ENCODE data around the gene DCTN5.
A peak's percentile ranks its signal among the peaks of the same experiment; 100 is the strongest.

DCTN5 gene

DNA sequence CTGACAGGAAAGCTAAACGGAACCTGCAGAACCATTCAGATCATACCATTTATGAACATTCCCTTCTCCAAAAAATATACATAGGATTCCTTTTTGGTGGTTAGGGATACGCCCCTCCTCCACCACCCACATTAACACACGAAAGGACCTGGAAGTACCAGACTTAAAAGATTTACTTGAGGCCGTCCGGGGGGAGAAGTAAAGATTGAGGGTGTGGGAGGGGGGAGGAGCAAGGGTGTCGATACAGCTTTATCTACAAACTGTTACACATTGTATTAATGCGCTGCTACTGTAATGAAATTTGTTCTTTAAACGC, 693 bp upstream of the DCTN5 start:
- Histone ChIP-seq H2BK120ac (ENCODE audit: insufficient read depth, low read length, poor library complexity) (no peak overlapping the region), H3K18ac (ENCODE audit: low read length) (no peak overlapping the region), H4K12ac (ENCODE audit: low read depth, low read length) (peak overlapping the region; percentile 91), H3K14ac (ENCODE audit: low read length) (peak overlapping the region; percentile 93), H3K36me3 (ENCODE audit: control insufficient read depth in 1 of 2, insufficient read depth in 2 of 2, low read length in 2 of 2) (peaks cover 15 to 19% of the 10 kb centered on the region in 2 experiments), H3K4ac (ENCODE audit: low read depth, low read length) (peak overlapping the region; percentile 82), H3K79me2 (ENCODE audit: control insufficient read depth, insufficient read depth, low read length, poor library complexity) (peaks cover 10% of the 10 kb centered on the region), H3K4me1 (ENCODE audit: control insufficient read depth in 1 of 2, insufficient read depth in 2 of 2, low read length in 2 of 2) (peaks cover 7 to 13% of the 10 kb centered on the region in 2 experiments), H3K4me3 (ENCODE audit: low read depth, low read length) (peak overlapping the region; percentile 90), H2AFZ (ENCODE audit: insufficient read depth, low read length, poor library complexity) (no peak overlapping the region), H2AK5ac (ENCODE audit: low read length) (no peak overlapping the region), H3K27me3 (ENCODE audit: insufficient read depth, low read length) (no peaks in the 10 kb centered on the region), H3K23ac (ENCODE audit: low read length) (no peak overlapping the region), H2BK5ac (ENCODE audit: low read depth, low read length, poor library complexity) (peak overlapping the region; percentile 75), H4K8ac (ENCODE audit: low read depth, low read length) (peak overlapping the region; percentile 98), H3K9me3 (ENCODE audit: insufficient read depth, low read depth, low read length) (no peaks in the 10 kb centered on the region), H3K79me1 (ENCODE audit: low read length) (peaks cover 8% of the 10 kb centered on the region), H4K91ac (ENCODE audit: low read depth, low read length) (peak overlapping the region; percentile 88), H3K9ac (ENCODE audit: low read length) (peak overlapping the region; percentile 86), H3K4me2 (ENCODE audit: low read length) (peak overlapping the region; percentile 75), H3K27ac (ENCODE audit: low read depth, low read length) (no peak overlapping the region), H2BK12ac (ENCODE audit: low read length) (no peak overlapping the region)
- no CpG with 5 or more reads among the region's 8 CpGs for WGBS (ENCODE audit: extremely low coverage, insufficient coverage, insufficient read length)
- DNase-seq = peak in 1 of 2 donors; percentile 9

DNA sequence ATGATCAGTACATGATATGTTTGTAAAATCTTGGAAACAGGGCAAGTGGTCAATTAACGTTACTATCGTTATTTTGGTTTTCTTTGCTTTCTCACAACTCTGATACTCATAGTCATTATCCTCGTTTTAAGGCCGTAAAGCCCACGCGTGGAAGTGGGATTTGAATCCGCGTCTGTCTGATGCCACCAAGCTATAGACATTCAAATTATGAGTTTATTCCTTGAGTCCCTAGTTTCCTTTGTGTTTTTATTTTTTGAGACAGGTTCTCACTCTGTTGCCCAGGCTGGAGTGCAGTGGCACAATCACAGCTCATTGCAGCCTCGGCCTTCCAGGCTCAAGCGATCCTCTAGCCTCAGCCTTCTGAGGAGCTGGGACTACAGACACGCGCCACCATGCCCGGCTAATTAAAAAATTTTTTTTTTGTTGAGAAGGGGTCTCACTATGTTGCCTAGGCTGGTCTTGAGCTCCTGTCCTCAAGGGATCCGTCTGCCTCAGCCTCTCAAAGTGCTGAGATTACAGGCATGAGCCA, 1.0 kb downstream of the DCTN5 start:
- peaks cover 10% of the 10 kb centered on the region for H3K79me2 ChIP-seq (ENCODE audit: control insufficient read depth, insufficient read depth, low read length, poor library complexity)
- H2BK120ac ChIP-seq (ENCODE audit: insufficient read depth, low read length, poor library complexity) = no peak overlapping the region
- H3K23ac ChIP-seq (ENCODE audit: low read length) = no peak overlapping the region
- peak overlapping the region; percentile 21 for H2AK5ac ChIP-seq (ENCODE audit: low read length)
- H3K14ac ChIP-seq (ENCODE audit: low read length) = peak overlapping the region; percentile 8
- peak in 1 of 2 donors; percentile 3 for DNase-seq
- H3K4me1 ChIP-seq (ENCODE audit: control insufficient read depth in 1 of 2, insufficient read depth in 2 of 2, low read length in 2 of 2) = peaks cover 7 to 13% of the 10 kb centered on the region in 2 experiments
- H3K18ac ChIP-seq (ENCODE audit: low read length) = peak overlapping the region; percentile 40
- H2BK5ac ChIP-seq (ENCODE audit: low read depth, low read length, poor library complexity) = no peak overlapping the region
- peak overlapping the region; percentile 70 for H3K4me2 ChIP-seq (ENCODE audit: low read length)
- H4K91ac ChIP-seq (ENCODE audit: low read depth, low read length) = no peak overlapping the region
- WGBS (ENCODE audit: extremely low coverage, insufficient coverage, insufficient read length) = no CpG with 5 or more reads among the region's 14 CpGs
- H3K9me3 ChIP-seq (ENCODE audit: insufficient read depth, low read depth, low read length) = no peaks in the 10 kb centered on the region
- no peak overlapping the region for H3K27ac ChIP-seq (ENCODE audit: low read depth, low read length)
- H2BK12ac ChIP-seq (ENCODE audit: low read length) = no peak overlapping the region
- H4K8ac ChIP-seq (ENCODE audit: low read depth, low read length) = peak overlapping the region; percentile 56
- H3K27me3 ChIP-seq (ENCODE audit: insufficient read depth, low read length) = no peaks in the 10 kb centered on the region
- peaks cover 14 to 21% of the 10 kb centered on the region in 2 experiments for H3K36me3 ChIP-seq (ENCODE audit: control insufficient read depth in 1 of 2, insufficient read depth in 2 of 2, low read length in 2 of 2)
- peak overlapping the region; percentile 30 for H4K12ac ChIP-seq (ENCODE audit: low read depth, low read length)
- H3K79me1 ChIP-seq (ENCODE audit: low read length) = peaks cover 8% of the 10 kb centered on the region
- H2AFZ ChIP-seq (ENCODE audit: insufficient read depth, low read length, poor library complexity) = no peak overlapping the region
- peak overlapping the region; percentile 92 for H3K4me3 ChIP-seq (ENCODE audit: low read depth, low read length)
- H3K9ac ChIP-seq (ENCODE audit: low read length) = no peak overlapping the region
- peak overlapping the region; percentile 90 for H3K4ac ChIP-seq (ENCODE audit: low read depth, low read length)

DNA sequence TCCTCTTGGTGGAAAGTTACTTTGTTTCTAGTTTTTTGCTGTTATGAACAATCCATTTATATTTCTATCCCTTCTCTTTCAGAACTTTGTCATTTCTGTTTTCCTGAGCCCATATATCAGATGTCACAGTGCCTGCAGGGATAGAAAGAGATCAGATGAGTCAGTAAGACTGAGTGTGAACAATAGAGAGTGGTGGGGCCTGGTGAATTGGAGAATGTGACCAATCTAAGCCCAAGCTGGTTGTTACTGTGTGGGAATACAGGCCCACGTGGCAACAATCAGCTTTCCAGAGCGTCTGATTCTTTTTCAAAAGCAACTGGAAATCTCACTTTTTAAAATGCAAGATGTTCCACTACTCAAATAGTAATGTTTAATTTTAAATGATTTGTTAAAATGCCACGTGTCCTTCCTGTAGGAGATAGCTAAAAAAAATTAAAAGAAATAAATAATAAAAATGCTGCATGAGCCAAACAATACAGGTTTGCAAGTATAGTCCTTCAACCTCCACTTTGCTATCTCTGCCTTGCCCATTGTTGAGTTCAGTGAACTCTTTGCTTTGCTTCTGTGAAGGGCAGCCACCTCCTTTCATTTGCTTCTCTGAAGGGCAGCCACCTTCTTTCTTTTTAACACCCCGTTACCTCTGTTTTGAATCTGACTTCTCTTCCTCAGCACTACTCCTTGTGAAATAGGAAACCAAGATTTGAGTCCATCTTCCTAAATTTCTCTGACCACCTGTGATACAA, 9.6 kb downstream of the DCTN5 start:
- Histone ChIP-seq H3K79me2 (ENCODE audit: control insufficient read depth, insufficient read depth, low read length, poor library complexity) (no peaks in the 10 kb centered on the region), H3K36me3 (ENCODE audit: control insufficient read depth in 1 of 2, insufficient read depth in 2 of 2, low read length in 2 of 2) (peaks cover 14 to 19% of the 10 kb centered on the region in 2 experiments), H3K79me1 (ENCODE audit: low read length) (no peaks in the 10 kb centered on the region), H2AFZ (ENCODE audit: insufficient read depth, low read length, poor library complexity) (no peak overlapping the region), H3K18ac (ENCODE audit: low read length) (no peak overlapping the region), H3K4ac (ENCODE audit: low read depth, low read length) (no peak overlapping the region), H3K23ac (ENCODE audit: low read length) (no peak overlapping the region), H2BK12ac (ENCODE audit: low read length) (no peak overlapping the region), H4K8ac (ENCODE audit: low read depth, low read length) (no peak overlapping the region), H3K9me3 (ENCODE audit: insufficient read depth, low read depth, low read length) (no peaks in the 10 kb centered on the region), H3K27ac (ENCODE audit: low read depth, low read length) (no peak overlapping the region), H3K4me2 (ENCODE audit: low read length) (no peak overlapping the region), H4K12ac (ENCODE audit: low read depth, low read length) (no peak overlapping the region), H3K9ac (ENCODE audit: low read length) (no peak overlapping the region), H3K4me1 (ENCODE audit: control insufficient read depth in 1 of 2, insufficient read depth in 2 of 2, low read length in 2 of 2) (no peaks in the 10 kb centered on the region), H2AK5ac (ENCODE audit: low read length) (no peak overlapping the region), H3K27me3 (ENCODE audit: insufficient read depth, low read length) (no peaks in the 10 kb centered on the region), H4K91ac (ENCODE audit: low read depth, low read length) (no peak overlapping the region), H3K4me3 (ENCODE audit: low read depth, low read length) (no peak overlapping the region), H2BK120ac (ENCODE audit: insufficient read depth, low read length, poor library complexity) (no peak overlapping the region), H2BK5ac (ENCODE audit: low read depth, low read length, poor library complexity) (no peak overlapping the region), H3K14ac (ENCODE audit: low read length) (no peak overlapping the region)
- WGBS (ENCODE audit: extremely low coverage, insufficient coverage, insufficient read length) = no CpG with 5 or more reads among the region's 4 CpGs
- DNase-seq = no peak

DNA sequence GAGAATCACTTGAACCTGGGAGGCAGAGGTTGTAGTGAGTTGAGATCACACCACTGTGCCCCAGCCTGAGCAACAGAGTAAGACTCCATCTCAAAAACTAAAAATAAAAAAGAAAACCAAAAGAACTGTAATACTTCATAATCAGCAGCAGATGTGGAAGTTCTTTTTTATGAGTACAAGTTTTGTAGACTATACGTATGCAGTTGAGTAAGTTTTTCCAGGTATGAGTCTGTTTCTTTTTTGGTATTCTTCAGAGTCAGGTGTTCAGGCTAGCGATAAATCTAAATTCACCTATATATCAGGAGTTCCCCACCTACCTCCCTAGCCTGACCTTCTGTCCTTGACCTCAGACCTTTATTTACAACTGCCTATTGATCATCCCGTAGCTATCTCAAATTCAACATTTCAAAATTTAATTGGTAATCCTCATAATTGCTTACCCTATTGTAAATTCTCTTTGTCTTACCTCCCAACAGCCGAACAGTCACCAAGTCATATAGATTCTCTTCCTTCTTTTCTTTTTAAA, 10.7 kb downstream of the DCTN5 start:
- H3K79me2 ChIP-seq (ENCODE audit: control insufficient read depth, insufficient read depth, low read length, poor library complexity) = no peaks in the 10 kb centered on the region
- no peak overlapping the region for H3K27ac ChIP-seq (ENCODE audit: low read depth, low read length)
- no peak overlapping the region for H3K23ac ChIP-seq (ENCODE audit: low read length)
- DNase-seq = no peak
- H2AFZ ChIP-seq (ENCODE audit: insufficient read depth, low read length, poor library complexity) = no peak overlapping the region
- peaks cover 14 to 19% of the 10 kb centered on the region in 2 experiments for H3K36me3 ChIP-seq (ENCODE audit: control insufficient read depth in 1 of 2, insufficient read depth in 2 of 2, low read length in 2 of 2)
- no peak overlapping the region for H4K91ac ChIP-seq (ENCODE audit: low read depth, low read length)
- no peaks in the 10 kb centered on the region for H3K9me3 ChIP-seq (ENCODE audit: insufficient read depth, low read depth, low read length)
- no peak overlapping the region for H2AK5ac ChIP-seq (ENCODE audit: low read length)
- H3K4me2 ChIP-seq (ENCODE audit: low read length) = no peak overlapping the region
- H3K18ac ChIP-seq (ENCODE audit: low read length) = no peak overlapping the region
- H3K14ac ChIP-seq (ENCODE audit: low read length) = no peak overlapping the region
- no peak overlapping the region for H3K4me3 ChIP-seq (ENCODE audit: low read depth, low read length)
- H3K4me1 ChIP-seq (ENCODE audit: control insufficient read depth in 1 of 2, insufficient read depth in 2 of 2, low read length in 2 of 2) = no peaks in the 10 kb centered on the region
- H4K12ac ChIP-seq (ENCODE audit: low read depth, low read length) = no peak overlapping the region
- no CpG with 5 or more reads among the region's 4 CpGs for WGBS (ENCODE audit: extremely low coverage, insufficient coverage, insufficient read length)
- H2BK5ac ChIP-seq (ENCODE audit: low read depth, low read length, poor library complexity) = no peak overlapping the region
- H3K27me3 ChIP-seq (ENCODE audit: insufficient read depth, low read length) = no peaks in the 10 kb centered on the region
- H3K9ac ChIP-seq (ENCODE audit: low read length) = no peak overlapping the region
- H2BK12ac ChIP-seq (ENCODE audit: low read length) = no peak overlapping the region
- H3K79me1 ChIP-seq (ENCODE audit: low read length) = no peaks in the 10 kb centered on the region
- H3K4ac ChIP-seq (ENCODE audit: low read depth, low read length) = no peak overlapping the region
- H2BK120ac ChIP-seq (ENCODE audit: insufficient read depth, low read length, poor library complexity) = no peak overlapping the region
- no peak overlapping the region for H4K8ac ChIP-seq (ENCODE audit: low read depth, low read length)
